GM19099 (cell line): Measurements from ENCODE around the gene OPCML.

Experiments used
- POLR2A ChIP-seq: IDR thresholded peaks from 3 replicates; pipeline ENCODE4 v1.6.1; 2011; ENCODE audit warnings: low read depth; ENCODE audit not compliant: insufficient read length; ENCODE audit errors: extremely low read depth

Gene OPCML

DNA sequence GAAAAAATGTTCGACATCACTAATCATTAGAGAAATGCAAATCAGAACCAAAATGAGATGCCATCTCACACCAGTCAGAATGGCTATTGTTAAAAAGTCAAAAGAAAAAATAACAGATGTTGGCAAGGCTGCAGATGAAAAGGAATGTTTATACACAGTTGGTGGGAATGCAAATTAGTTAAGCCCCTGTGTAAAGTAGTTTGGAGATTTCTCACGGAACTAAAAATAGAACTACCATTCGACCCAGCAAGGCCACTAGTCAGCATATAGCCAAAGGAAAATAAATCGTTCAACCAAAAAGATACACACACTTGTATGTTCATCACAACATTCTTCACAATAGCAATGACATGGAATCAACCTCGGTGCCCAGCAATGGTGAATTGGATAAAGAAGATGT, 503.2 kb downstream of the OPCML start:
- TF ChIP-seq POLR2A = no peak

DNA sequence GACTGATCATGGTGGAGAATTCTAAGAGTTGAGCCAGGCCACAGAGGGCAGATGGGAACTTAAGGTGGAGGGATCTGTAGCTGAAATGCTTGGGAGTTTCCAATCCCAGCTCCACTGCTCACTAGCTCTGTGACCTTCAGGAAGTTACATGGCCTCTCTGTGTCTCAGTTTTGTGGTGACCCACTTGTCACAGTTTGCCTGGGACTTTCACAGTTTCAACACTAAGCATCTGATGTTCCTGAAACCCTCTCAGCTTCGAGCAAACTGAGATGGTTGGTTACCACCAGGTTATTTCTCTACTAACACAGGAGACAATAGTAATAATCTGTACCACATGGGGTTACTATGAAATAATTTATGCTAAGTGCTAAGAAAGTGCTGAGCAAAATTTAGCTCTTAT, 505.3 kb downstream of the OPCML start:
- no peak for TF ChIP-seq POLR2A

DNA sequence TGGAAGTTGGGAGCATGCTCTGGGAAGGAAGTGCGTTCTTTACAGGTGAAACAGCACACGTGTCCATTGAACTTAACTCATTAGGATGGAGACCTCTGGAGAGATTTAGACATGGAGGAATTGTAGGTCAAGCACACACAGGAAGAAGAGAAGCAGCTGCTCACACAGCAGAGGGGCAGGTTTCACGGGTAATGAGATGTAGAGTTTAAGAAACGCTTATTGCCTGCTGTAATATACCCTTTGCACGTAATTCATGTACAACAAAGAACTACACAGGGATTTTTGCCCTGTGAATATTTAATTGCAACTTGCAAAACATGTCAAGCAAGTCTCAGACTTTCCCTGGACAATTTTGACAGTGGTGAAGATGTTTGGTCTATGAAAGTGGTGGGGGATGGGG, 508.0 kb downstream of the OPCML start:
- TF ChIP-seq POLR2A = no peak

DNA sequence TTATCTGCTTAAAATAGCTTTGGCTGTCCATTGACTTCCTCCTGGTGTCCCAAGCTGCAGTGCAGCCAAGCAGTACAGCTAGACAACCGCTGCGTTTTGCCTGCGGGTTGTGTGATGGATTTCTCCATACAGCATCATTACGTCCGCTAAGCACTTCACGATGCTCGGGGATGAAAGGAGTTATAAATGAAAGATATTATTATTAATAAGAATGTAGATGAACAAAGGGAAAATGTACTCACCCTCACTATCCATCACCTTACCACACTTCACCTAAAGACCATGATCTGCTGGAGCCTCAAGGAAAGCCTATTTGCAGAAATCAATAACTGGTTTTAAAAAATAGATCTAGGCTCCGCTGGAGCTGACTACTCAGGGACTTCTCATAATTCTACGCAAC, 509.1 kb downstream of the OPCML start:
- TF ChIP-seq POLR2A = no peak

DNA sequence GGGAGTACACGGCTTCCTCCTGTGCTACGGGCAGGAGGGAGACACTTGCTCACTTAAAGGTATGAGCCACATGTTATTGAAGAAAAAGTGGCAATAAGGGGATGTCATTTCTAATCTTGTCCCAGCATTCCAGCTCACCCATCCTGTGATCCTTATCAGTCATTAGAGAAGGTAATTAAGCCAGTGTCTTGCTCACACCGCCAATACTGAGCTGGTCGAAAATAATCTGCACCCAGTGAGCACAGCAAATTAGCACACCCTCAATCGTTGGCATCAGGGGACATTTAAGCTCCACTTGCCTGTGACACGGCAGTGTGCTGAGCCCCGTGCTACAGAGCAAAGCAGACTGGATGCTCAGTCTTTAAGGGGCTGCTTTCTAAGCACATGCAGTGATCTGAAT, 510.7 kb downstream of the OPCML start:
- TF ChIP-seq POLR2A = no peak

DNA sequence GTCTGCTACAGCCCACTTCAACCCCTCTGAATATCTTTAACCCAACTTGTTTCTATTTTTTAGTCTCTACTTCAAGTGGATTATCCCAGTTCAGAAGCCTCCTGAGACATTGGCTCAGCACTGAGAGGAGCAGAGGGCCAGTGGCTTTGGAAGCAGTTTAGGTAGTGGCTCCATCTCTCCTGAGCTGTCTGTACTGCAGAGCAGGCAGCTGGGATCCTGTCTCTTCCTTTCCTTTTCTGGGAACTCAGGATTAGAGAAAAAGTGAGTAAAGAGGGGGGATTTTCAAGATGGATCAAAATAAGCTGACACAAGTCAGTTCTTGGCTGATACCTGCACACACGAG, 512.0 kb downstream of the OPCML start:
- TF ChIP-seq POLR2A = no peak

DNA sequence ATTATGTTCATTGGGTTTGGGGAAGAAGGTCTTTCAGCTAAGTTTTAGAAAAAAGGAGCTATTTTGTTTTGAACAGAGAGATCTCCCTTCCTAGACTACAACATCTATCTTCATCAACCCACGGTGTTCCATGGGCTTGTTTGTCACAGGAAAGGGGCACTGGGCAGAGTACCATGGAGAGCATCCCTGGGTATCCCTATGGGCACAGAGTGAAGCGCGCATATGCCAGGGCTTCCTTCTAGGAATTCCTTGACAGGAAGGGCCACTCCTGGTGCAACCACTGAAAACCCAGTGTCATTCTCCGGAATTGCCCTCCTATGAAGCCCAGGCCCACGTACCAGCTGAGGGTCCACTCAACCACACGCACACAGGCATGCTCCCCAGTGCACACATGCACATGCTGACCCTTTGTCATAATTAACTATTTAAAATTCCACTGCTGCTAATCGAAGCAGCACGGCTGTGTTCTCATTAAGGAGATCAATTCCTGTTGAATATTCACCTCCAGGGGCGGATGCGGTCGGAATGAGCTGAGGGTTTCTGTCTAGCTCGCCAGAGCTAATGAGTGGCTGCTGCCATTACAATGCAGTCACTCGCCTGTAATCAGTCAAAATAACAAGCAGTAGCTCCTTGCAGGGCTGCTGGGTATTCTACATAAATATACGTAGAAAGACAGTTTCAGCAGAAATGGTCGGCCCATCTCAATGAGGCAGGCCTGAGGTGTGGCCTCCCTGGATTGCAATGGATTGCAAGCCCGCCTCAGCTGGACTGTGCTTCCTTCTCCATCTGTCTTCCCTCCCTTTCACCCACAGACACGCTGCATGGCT, 512.5 kb downstream of the OPCML start:
- no peak for TF ChIP-seq POLR2A

DNA sequence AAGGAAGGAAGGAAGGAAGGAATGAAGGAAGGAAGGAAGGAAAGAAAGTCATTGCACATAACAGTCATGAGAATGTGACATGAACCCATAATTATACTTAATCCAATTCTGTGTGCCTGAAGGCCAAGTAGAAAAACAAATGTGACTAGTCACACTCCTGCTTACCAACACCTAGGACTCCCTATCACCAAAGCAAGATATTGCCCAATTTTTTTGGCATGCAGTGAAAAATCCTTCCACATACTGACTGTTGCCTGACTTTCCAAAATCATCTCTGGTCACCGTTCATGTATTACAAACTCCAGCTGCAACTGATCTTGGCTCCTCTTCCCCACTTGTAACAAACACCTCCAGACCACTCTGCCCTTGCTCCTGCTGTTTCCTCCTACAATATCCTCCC, 516.8 kb downstream of the OPCML start:
- TF ChIP-seq POLR2A = no peak

DNA sequence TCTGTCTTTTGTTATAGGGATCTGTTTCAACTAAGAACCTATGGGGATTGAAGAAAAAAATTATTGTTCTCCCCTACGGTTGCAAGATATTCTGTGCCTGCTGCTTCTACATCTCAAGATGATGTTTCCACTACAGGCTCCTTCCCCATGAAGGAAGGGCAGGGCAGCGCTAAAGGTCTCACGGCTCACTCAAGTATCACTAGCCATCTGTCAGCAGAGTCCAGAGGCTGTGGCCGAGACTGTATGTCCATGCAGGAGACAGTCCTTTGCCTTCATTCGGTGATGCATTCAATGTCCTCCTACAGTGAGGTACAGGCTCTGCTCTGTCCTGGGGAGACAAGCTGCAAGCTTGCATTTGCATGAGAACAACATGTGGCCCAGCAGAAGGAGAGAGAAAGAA, 518.0 kb downstream of the OPCML start:
- TF ChIP-seq POLR2A = no peak

DNA sequence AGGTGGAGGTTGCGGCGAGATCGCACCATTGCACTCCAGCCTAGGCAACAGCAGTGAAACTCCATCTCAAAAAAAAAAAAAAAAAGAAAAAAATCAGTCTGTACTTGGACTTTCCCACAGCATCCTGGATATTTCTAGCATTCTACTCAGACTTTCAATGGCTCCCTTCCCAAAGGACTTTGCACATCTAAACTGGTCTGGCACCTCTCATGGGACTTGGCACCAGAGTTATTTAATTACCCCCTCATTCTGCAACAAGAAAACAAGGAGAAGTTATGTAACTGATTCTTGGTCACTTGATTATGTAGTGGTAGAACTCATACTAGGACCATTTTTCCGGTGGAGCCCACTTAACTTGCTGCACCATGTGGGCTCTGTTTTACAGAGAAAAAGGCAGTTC, 519.5 kb downstream of the OPCML start:
- TF ChIP-seq POLR2A = no peak

DNA sequence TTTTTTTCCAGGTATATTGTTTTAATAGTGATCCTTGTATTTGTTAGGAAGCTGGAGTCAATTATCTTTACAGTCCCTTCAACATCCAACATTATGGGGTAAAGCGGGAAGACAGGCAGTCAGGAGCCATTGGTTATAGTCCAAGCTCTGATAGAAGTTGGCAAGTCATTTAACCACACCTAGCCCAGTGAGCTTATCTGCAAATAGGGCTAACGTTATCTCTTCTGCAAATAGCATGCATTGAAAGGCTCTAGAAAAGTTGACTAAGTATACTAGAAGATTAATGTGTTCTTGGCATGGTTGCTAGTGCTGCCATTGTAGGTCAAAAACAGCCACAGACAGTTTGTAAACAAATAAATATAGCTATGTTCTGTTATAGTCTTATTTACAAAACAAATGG, 520.7 kb downstream of the OPCML start:
- no peak for TF ChIP-seq POLR2A

DNA sequence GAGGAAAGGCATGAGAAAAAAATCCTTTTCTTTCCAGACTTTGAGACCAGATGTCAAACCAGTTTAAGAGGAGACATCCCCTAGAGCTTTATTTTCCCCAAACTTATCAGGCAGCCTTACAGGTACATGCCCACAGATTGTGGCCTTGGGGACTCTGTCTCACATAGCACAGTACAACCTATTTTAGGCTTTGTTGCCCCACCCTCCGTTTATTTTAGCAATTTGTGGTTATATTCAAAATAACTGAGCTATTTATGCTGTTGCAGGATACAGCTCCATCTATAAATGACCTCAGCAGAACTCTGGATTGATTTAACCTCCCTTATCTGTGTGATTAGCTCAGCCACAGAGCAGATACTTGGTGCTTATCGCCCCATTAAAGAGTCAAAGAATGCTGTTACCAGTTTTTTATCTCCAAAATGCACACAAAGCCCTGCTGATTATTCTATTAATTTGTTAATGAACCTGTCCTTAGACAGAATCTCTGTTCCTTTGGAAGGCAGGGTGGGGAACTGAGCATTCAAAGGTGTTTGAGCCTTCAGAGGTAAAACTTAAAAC, 525.2 kb downstream of the OPCML start:
- TF ChIP-seq POLR2A = no peak

DNA sequence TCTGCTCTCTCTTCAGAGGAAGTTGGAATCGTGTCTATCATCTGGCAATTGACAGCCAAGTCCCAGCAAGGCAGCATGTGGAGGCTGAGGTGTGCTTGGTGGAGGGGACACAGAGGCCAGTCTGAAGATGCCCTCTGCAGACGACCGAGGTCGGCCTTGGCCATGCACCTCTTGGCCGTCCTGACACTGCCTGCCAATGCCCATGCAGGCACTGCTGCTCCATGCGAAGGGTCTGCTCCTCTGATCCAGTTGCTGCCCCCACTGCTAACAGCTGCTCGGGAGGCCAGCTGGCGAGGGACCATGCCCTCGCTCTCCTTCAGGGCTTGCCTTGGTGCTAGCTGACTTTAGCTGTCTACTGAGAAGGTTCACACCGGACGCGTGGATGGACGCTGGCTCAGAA, 527.9 kb downstream of the OPCML start:
- TF ChIP-seq POLR2A = no peak

DNA sequence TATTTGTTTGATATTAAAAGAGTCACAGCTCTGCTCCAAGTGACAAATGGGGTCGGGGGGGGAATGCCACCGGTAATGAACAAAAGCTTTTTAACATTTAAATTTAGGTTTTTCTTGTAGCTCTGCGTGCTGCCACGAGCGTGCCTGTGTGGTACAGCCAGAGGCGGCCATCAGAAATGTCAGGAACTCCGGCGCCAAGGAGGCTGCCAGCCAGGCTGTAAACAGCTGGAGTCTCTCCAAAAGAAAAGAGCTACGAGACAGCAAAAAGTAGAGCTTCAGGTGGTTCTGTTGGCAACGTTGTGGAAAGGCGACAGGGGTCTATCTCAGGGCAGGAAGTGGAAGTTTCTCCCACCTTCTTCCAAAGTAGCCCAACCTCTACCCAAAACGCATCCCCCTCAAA, 532.8 kb downstream of the OPCML start:
- TF ChIP-seq POLR2A = no peak

DNA sequence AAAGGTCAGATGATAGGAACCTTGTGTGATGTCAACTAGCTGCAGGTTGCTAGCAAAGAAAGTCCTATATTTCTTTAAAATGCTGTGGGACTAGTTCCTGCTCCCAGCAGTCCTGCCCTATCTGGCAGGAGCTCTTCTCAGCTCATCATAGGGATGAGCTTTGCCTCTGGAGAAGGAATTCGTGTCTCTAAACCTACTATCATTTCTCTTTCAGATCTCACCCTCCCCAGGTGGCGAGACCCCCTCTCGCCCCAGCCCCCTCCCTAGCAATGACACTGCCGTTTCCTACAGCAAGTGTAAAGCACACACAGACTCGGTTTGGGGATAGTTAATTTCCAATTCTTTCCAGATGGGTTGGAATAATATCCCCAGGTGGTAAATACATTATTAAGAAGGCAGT, 533.3 kb downstream of the OPCML start:
- no peak for TF ChIP-seq POLR2A

DNA sequence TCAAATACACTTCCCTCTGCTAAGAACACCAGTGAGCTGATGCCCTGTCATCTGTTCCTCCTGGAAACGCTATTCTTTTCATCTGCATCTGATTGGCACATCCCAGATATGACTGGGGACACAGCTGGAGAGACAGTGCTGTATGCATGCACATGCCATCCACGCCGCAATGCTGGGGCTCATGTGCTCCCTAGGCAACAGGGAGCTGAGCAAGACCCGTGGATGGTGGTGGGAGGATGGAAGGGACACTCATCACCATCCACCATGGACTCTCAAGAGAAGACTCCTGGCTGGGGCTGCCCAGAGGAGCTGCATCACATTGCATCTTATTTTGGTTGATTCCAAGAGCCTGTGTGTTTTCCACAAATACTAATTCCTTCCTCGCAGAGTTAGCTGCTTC, 534.9 kb downstream of the OPCML start:
- TF ChIP-seq POLR2A = no peak

DNA sequence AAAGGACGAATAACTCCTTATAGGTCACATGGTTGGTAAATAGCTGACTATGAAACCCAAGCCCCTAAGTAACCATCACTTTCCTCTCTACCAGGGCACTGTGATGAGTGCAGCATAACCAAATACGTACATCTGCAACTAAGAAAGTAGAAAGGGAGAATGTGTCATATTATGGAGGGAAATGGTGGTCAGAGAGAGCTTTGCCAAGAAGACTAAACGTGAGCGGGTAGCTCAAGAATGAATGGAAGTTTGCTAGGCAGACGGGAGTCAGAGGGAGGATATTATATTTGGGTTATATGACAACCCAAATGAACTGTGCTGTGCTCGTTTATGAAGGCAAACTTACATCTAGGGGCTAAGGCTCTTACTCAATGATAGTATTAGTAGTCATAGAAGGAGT, 537.3 kb downstream of the OPCML start:
- no peak for TF ChIP-seq POLR2A
